Astrocyte of the cerebellum (primary cell): ENCODE results near the gene AMZ2.
"Not testable (repeated sequence)": the region's sequence is repeated elsewhere in the genome, so short reads cannot be mapped to it uniquely, and the experiment has no call there.

Experiments
- DNase-seq: peaks from one replicate; pipeline ENCODE4 v3.0.0-alpha.2; 2011; ENCODE audit warnings: low read depth
- H3K4me3 ChIP-seq: 2 replicates; pipeline ENCODE4 v1.5.1; 2011; ENCODE audit warnings: mild to moderate bottlenecking, low read depth, low read length, moderate library complexity
- in situ Hi-C: cut with HindIII; loops from 2 replicates; pipeline ENCODE4 v1.10.0; 2017; ENCODE audit warnings: low sequenced_read_pairs
- TF ChIP-seq, protein P1 (sequence below): IDR thresholded peaks from 2 replicates; pipeline ENCODE4 v1.5.1; 2012; ENCODE audit warnings: low read length, low read depth, moderate library complexity, mild to moderate bottlenecking; ENCODE audit errors: missing control alignments

The AMZ2 gene

DNA sequence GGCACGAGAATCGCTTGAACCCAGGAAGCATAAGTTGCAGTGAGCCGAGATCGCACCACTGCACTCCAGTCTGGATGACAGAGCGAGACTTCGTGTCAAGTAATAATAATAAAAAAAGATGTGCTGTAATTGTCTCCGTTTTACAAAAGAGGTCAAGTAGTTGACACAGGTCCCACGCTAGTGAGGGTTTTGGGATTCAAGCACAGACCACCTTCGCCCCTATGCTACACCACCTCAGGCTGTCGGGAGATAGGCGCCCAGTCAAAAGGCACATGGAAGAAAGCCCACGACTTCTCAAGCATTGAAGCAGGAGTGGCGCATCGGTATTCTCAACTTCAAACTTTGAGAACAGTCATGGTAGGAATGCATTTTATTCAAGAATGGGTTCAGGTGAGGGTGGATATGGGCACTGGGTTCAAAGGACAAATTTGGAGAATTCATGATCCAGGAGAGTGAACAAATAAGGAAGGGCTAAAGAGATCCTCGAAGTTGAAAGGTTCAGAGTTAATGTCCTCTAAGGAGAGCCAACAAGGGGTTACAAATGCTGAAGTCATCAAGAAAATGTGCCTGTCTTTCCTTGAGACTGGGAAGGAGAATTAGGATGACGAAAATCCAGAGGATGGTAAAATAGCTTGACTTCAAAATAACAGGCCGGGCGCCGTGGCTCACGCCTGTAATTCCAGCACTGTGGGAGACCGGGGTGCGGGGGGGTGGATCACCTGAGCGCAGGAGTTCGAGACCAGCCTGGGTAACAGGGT, 1.4 kb upstream of the AMZ2 start:
- in situ Hi-C loops, result no loop called here
- no peak for DNase-seq
- no peak overlapping the region for H3K4me3 ChIP-seq
- TF ChIP-seq, protein P1, sequence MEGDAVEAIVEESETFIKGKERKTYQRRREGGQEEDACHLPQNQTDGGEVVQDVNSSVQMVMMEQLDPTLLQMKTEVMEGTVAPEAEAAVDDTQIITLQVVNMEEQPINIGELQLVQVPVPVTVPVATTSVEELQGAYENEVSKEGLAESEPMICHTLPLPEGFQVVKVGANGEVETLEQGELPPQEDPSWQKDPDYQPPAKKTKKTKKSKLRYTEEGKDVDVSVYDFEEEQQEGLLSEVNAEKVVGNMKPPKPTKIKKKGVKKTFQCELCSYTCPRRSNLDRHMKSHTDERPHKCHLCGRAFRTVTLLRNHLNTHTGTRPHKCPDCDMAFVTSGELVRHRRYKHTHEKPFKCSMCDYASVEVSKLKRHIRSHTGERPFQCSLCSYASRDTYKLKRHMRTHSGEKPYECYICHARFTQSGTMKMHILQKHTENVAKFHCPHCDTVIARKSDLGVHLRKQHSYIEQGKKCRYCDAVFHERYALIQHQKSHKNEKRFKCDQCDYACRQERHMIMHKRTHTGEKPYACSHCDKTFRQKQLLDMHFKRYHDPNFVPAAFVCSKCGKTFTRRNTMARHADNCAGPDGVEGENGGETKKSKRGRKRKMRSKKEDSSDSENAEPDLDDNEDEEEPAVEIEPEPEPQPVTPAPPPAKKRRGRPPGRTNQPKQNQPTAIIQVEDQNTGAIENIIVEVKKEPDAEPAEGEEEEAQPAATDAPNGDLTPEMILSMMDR, result no peak

GRCh38 chr17:68248199-68248825, 469 bp downstream of the AMZ2 start:
- TF ChIP-seq, protein P1, result no peak
- DNase-seq, result no peak
- H3K4me3 ChIP-seq, result peak overlapping the region; percentile 71
- in situ Hi-C loops, result no loop called here

GRCh38 chr17:68248891-68249290, 1.0 kb downstream of the AMZ2 start:
- in situ Hi-C loops, result no loop called here
- DNase-seq, result no peak
- TF ChIP-seq, protein P1, result no peak
- H3K4me3 ChIP-seq, result peak overlapping the region; percentile 71

GRCh38 chr17:68249354-68249765, 1.5 kb downstream of the AMZ2 start:
- in situ Hi-C loops, result no loop called here
- no peak for DNase-seq

GRCh38 chr17:68253426-68253825, 5.6 kb downstream of the AMZ2 start:
- DNase-seq, H3K4me3 ChIP-seq: not testable (repeated sequence)
- in situ Hi-C loops, result loop anchor here (25.0 kb wide), 1 partner anchor 184 kb away; no protein-coding TSS in a partner anchor

More at GRCh38 chr17:68249354-68249765, 1.5 kb downstream of the AMZ2 start:
- TF ChIP-seq, protein P1, result no peak
- H3K4me3 ChIP-seq, result no peak overlapping the region

GRCh38 chr17:68255151-68255550, 7.3 kb downstream of the AMZ2 start:
- no peak overlapping the region for H3K4me3 ChIP-seq
- in situ Hi-C loops, result loop anchor here (25.0 kb wide), 1 partner anchor 182 kb away; no protein-coding TSS in a partner anchor
- DNase-seq, result no peak
- TF ChIP-seq, protein P1, result no peak
